ENCODE data around the gene CRIM1. TPM values are rescaled to one million over a fixed set of nuclear protein-coding genes. Genes with fewer than 3 reads are reported as not detected.
A peak's percentile ranks its signal among the peaks of the same experiment; 100 is the strongest.

Gene CRIM1
- total RNA-seq, 4 donors from 2014 or later: 16.4 to 107 (median 29.9) TPM

GRCh38 chr2:36476411-36476810 is 120.8 kb downstream of the CRIM1 start:
- H3K27ac ChIP-seq: no peak overlapping the region
- no peaks in the 10 kb centered on the region for H3K27me3 ChIP-seq
- intact Hi-C loops (cut with DNase I): no loop called here
- H3K4me3 ChIP-seq: no peak overlapping the region
- no peak for DNase-seq
- H3K4me1 ChIP-seq: peaks cover 0 to 11% (median 10%) of the 10 kb centered on the region in 3 donors
- H3K36me3 ChIP-seq: peaks cover 0 to 77% (median 6%) of the 10 kb centered on the region in 3 donors
- H3K9me3 ChIP-seq: peaks cover 0 to 25% (median 12%) of the 10 kb centered on the region in 3 donors
- TF ChIP-seq CTCF (IDR thresholded peaks at IDR 0.05): no peak
- TF ChIP-seq POLR2A (IDR thresholded peaks at IDR 0.05): no peak

GRCh38 chr2:36477315-36477714 is 121.7 kb downstream of the CRIM1 start:
- TF ChIP-seq CTCF (IDR thresholded peaks at IDR 0.05) (no peak), POLR2A (IDR thresholded peaks at IDR 0.05) (no peak)
- Histone ChIP-seq H3K27me3 (no peaks in the 10 kb centered on the region), H3K4me1 (peaks cover 0 to 11% (median 10%) of the 10 kb centered on the region in 3 donors), H3K4me3 (no peak overlapping the region), H3K36me3 (peaks cover 0 to 75% (median 6%) of the 10 kb centered on the region in 3 donors), H3K9me3 (peaks cover 0 to 25% (median 12%) of the 10 kb centered on the region in 3 donors), H3K27ac (peak overlapping the region in 3 of 4 donors; percentile 2 to 38 (median 14))
- intact Hi-C loops (cut with DNase I): no loop called here
- DNase-seq: no peak
- 64 to 90% methylated on average over 2 to 4 of the region's 4 CpGs for WGBS, 2 donors

- WGBS, 2 donors: 47 to 64% methylated on average over 2 of the region's 2 CpGs
- H3K36me3 ChIP-seq: peaks cover 0 to 77% (median 6%) of the 10 kb centered on the region in 3 donors
- H3K4me1 ChIP-seq: peaks cover 0 to 11% (median 10%) of the 10 kb centered on the region in 3 donors
- no peak for DNase-seq
- no peak overlapping the region for H3K4me3 ChIP-seq
- peaks cover 0 to 25% (median 12%) of the 10 kb centered on the region in 3 donors for H3K9me3 ChIP-seq
- TF ChIP-seq CTCF (IDR thresholded peaks at IDR 0.05) (no peak), POLR2A (IDR thresholded peaks at IDR 0.05) (no peak)
- peak overlapping the region in 3 of 4 donors; percentile 2 to 38 (median 14) for H3K27ac ChIP-seq
- no peaks in the 10 kb centered on the region for H3K27me3 ChIP-seq
- intact Hi-C loops (cut with DNase I): no loop called here
These were observed 122.2 kb downstream of the CRIM1 start for GRCh38 chr2:36477746-36478145.

GRCh38 chr2:36478332-36478738 is 122.8 kb downstream of the CRIM1 start:
- DNase-seq: no peak
- H3K9me3 ChIP-seq: peaks cover 0 to 25% (median 12%) of the 10 kb centered on the region in 3 donors
- H3K4me1 ChIP-seq: peaks cover 0 to 11% (median 10%) of the 10 kb centered on the region in 3 donors
- WGBS, 2 donors: 5 to 28% methylated on average over 4 of the region's 4 CpGs
- no peaks in the 10 kb centered on the region for H3K27me3 ChIP-seq
- peak overlapping the region in 2 of 4 donors; percentile 2 to 28 for H3K27ac ChIP-seq
- intact Hi-C loops (cut with DNase I): no loop called here
- H3K36me3 ChIP-seq: peaks cover 0 to 82% (median 6%) of the 10 kb centered on the region in 3 donors
- no peak overlapping the region for H3K4me3 ChIP-seq
- no peak for TF ChIP-seq POLR2A (IDR thresholded peaks at IDR 0.05)
- TF ChIP-seq CTCF (IDR thresholded peaks at IDR 0.05): no peak

- Histone ChIP-seq H3K27ac (peak overlapping the region in 1 of 4 donors; percentile 2), H3K4me3 (no peak overlapping the region), H3K9me3 (peaks cover 0 to 25% (median 10%) of the 10 kb centered on the region in 3 donors), H3K4me1 (peaks cover 0 to 14% (median 10%) of the 10 kb centered on the region in 3 donors), H3K36me3 (peaks cover 0 to 88% (median 6%) of the 10 kb centered on the region in 3 donors), H3K27me3 (no peaks in the 10 kb centered on the region)
- DNase-seq: no peak
- intact Hi-C loops (cut with DNase I): no loop called here
- TF ChIP-seq POLR2A (IDR thresholded peaks at IDR 0.05) (no peak), CTCF (IDR thresholded peaks at IDR 0.05) (no peak)
- WGBS, 2 donors: 53 to 92% methylated on average over 4 of the region's 4 CpGs
These were observed 123.4 kb downstream of the CRIM1 start for GRCh38 chr2:36478999-36479398.
